GM21825 (cell line): ENCODE results near the gene MYO9A.

ENCODE experiments used
- ATAC-seq: cut with Tn5 transposase; IDR thresholded peaks from one replicate; pipeline ENCODE4 v1.9.1; 2021; ENCODE audit warnings: mild to moderate bottlenecking, moderate library complexity; ENCODE audit not compliant: unreplicated experiment

MYO9A gene

GRCh38 chr15:71791975-71792374 is 326.0 kb downstream of the MYO9A start:
- no peak for ATAC-seq

GRCh38 chr15:71790081-71790480 is 327.9 kb downstream of the MYO9A start:
- ATAC-seq: no peak

GRCh38 chr15:71789616-71790015 is 328.3 kb downstream of the MYO9A start:
- ATAC-seq: no peak

GRCh38 chr15:71788646-71789579 is 329.0 kb downstream of the MYO9A start:
- no peak for ATAC-seq

- no peak for ATAC-seq
Observed at GRCh38 chr15:71786673-71787072, 331.3 kb downstream of the MYO9A start.

- no peak for ATAC-seq
Observed at GRCh38 chr15:71785996-71786395, 332.0 kb downstream of the MYO9A start.

- ATAC-seq: no peak
Observed at GRCh38 chr15:71784719-71785118, 333.2 kb downstream of the MYO9A start.

GRCh38 chr15:71782422-71783165 is 335.4 kb downstream of the MYO9A start:
- ATAC-seq: no peak

- ATAC-seq: no peak
Observed at GRCh38 chr15:71781965-71782265, 336.0 kb downstream of the MYO9A start.

GRCh38 chr15:71781179-71781964 is 336.6 kb downstream of the MYO9A start:
- no peak for ATAC-seq

GRCh38 chr15:71780115-71780976 is 337.6 kb downstream of the MYO9A start:
- ATAC-seq: no peak

- ATAC-seq: no peak
Observed at GRCh38 chr15:71779073-71779797, 338.7 kb downstream of the MYO9A start.

GRCh38 chr15:71777216-71777943 is 340.6 kb downstream of the MYO9A start:
- no peak for ATAC-seq

- no peak for ATAC-seq
Observed at GRCh38 chr15:71776304-71776703, 341.6 kb downstream of the MYO9A start.

- ATAC-seq: no peak
Observed at GRCh38 chr15:71775856-71776255, 342.1 kb downstream of the MYO9A start.

- no peak for ATAC-seq
Observed at GRCh38 chr15:71773206-71773859, 344.6 kb downstream of the MYO9A start.
